Fibroblast of the aortic adventitia (primary cell): ENCODE data around the gene ANKFN1. TPM values are rescaled to one million over a fixed set of nuclear protein-coding genes. Genes with fewer than 3 reads are reported as not detected.

Experiments used
- DNase-seq: peaks from one replicate; pipeline ENCODE4 v3.0.0-alpha.2; 2010; ENCODE audit warnings: low read depth
- H3K4me3 ChIP-seq: 2 replicates; pipeline ENCODE4 v1.5.1; 2011; ENCODE audit warnings: low read depth, mild to moderate bottlenecking, control low read depth, low read length, moderate library complexity
- total RNA-seq: library from RNA; depleted of rRNA; stranded (reverse); fragments of >200 nt; gene quantifications from 2 replicates; pipeline ENCODE4 v1.2.3, GENCODE V29; 2012; ENCODE audit warnings: low replicate concordance
- TF ChIP-seq, protein P1 (sequence below): IDR thresholded peaks from 2 replicates; pipeline ENCODE4 v1.5.1; 2011; ENCODE audit warnings: mild to moderate bottlenecking, low read length, control low read depth, inconsistent platforms; ENCODE audit not compliant: insufficient read depth

Gene ANKFN1
- total RNA-seq, 1 donor, result not detected

DNA sequence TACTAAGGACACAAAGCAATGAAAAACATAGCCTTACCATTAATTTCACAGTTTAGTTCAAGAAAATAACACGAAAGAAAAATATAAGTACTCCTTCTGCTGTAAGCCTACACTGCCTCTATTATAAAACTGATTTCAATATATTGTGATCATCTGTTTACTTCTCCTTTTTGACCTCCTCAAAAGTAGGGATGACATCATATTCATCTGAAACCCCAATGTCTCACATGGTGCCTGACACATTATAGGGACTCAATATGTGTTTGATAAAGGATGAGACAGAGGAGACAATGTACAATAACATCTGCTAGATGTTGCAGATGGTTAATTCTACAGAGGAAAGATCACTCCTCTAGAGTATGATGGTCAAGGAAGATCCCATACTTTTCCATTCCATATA, 321.8 kb downstream of the ANKFN1 start:
- no peak for DNase-seq
- no peak overlapping the region for H3K4me3 ChIP-seq
- TF ChIP-seq, protein P1, sequence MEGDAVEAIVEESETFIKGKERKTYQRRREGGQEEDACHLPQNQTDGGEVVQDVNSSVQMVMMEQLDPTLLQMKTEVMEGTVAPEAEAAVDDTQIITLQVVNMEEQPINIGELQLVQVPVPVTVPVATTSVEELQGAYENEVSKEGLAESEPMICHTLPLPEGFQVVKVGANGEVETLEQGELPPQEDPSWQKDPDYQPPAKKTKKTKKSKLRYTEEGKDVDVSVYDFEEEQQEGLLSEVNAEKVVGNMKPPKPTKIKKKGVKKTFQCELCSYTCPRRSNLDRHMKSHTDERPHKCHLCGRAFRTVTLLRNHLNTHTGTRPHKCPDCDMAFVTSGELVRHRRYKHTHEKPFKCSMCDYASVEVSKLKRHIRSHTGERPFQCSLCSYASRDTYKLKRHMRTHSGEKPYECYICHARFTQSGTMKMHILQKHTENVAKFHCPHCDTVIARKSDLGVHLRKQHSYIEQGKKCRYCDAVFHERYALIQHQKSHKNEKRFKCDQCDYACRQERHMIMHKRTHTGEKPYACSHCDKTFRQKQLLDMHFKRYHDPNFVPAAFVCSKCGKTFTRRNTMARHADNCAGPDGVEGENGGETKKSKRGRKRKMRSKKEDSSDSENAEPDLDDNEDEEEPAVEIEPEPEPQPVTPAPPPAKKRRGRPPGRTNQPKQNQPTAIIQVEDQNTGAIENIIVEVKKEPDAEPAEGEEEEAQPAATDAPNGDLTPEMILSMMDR, result no peak

- TF ChIP-seq, protein P1, result peak; percentile 41
- no peak overlapping the region for H3K4me3 ChIP-seq
- peak; percentile 28 for DNase-seq
These were observed 325.7 kb downstream of the ANKFN1 start for GRCh38 chr17:56478836-56479447.

GRCh38 chr17:56480501-56480900, 327.2 kb downstream of the ANKFN1 start:
- peak; percentile 2 for DNase-seq
- no peak overlapping the region for H3K4me3 ChIP-seq
- TF ChIP-seq, protein P1, result no peak

GRCh38 chr17:56481659-56482058, 328.4 kb downstream of the ANKFN1 start:
- TF ChIP-seq, protein P1, result no peak
- no peak for DNase-seq
- no peak overlapping the region for H3K4me3 ChIP-seq

GRCh38 chr17:56482229-56482628, 329.0 kb downstream of the ANKFN1 start:
- H3K4me3 ChIP-seq, result no peak overlapping the region
- TF ChIP-seq, protein P1, result no peak
- no peak for DNase-seq

DNA sequence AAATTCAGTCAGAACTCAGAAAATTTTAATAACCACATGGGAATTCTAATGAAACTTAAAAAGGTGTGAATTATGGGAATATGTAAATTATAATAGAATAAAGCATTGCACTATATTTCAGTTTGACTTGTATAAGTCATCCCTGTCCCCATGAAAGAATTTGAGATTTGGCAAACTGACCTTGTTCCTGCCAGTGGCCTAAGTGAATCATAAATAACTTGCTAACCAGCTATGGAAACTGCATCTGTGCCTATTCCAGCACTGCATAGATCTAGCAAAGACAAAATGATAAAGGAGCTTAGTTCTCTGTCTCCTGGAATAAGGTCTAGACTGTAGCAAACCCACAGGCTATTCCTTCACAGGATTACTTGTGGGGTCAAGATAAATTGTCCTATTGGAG, 333.5 kb downstream of the ANKFN1 start:
- no peak for DNase-seq
- TF ChIP-seq, protein P1, result no peak

DNA sequence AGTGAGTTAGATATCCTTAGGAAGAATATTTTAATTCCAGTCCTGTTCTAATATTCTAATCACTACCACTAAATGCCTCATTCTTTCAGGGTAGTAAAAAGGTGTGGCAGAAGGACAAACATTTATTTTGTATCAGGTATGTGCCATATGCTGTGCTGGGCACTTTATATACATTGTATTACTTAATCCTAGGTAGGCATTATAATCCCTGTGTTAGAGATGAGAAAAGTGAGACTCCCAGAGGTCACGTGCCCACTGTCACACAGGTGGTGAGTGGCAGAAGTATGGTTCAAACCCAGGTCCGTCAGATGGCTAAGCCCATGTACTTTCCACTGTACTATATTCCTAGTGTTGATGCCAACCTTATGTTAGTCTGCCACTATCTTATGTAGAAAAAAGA, 335.5 kb downstream of the ANKFN1 start:
- DNase-seq, result no peak
- no peak overlapping the region for H3K4me3 ChIP-seq
- TF ChIP-seq, protein P1, result no peak

More for the DNA sequence above, 333.5 kb downstream of the ANKFN1 start:
- H3K4me3 ChIP-seq, result no peak overlapping the region
